Activated naive CD4-positive, alpha-beta T cell treated with anti-CD3 and anti-CD28 coated beads, Interleukin-2, amount 50 U/mL, for 24 hours (primary cell): ENCODE data around the gene EXOSC7.
"Not testable (repeated sequence)": the region's sequence is repeated elsewhere in the genome, so short reads cannot be mapped to it uniquely, and the experiment has no call there.

Experiments
- H3K27ac Mint-ChIP-seq: one replicate; pipeline ENCODE4 v1.8.0; 2021; ENCODE audit warnings: mild to moderate bottlenecking, mixed read lengths
- H3K27me3 Mint-ChIP-seq: one replicate; pipeline ENCODE4 v1.8.0; 2021; ENCODE audit warnings: mixed read lengths
- H3K36me3 Mint-ChIP-seq: one replicate; pipeline ENCODE4 v1.8.0; 2021; ENCODE audit warnings: mixed read lengths
- H3K4me1 Mint-ChIP-seq: one replicate; pipeline ENCODE4 v1.8.0; 2021; ENCODE audit warnings: mixed read lengths
- H3K4me3 Mint-ChIP-seq: one replicate; pipeline ENCODE4 v1.8.0; 2021; ENCODE audit warnings: mild to moderate bottlenecking, mixed read lengths
- H3K9me3 Mint-ChIP-seq: one replicate; pipeline ENCODE4 v1.8.0; 2021; ENCODE audit warnings: mixed read lengths

EXOSC7 gene

DNA sequence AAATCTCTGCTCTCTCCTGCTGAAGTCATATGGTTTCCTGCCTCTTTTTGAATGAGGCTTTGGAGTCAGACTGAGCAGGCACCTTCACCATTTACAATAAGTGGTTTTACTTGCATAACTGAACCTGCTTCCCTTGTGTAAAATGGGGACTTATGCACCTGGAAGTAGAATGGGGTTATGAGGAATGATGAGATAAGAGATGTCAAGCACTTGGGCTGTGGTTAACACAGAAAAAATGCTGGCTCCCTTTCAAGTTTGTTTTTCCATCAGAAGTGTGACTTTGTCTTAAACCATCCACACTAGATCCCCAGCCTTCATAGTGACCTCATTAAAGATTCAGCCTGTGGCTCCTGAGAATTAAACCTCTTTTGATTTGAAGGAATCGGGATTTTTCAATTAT is 5.2 kb downstream of the EXOSC7 start:
- H3K36me3 Mint-ChIP-seq, result no peaks in the 10 kb centered on the region
- H3K4me3 Mint-ChIP-seq, result no peak overlapping the region
- no peaks in the 10 kb centered on the region for H3K9me3 Mint-ChIP-seq
- no peak overlapping the region for H3K27ac Mint-ChIP-seq
- H3K4me1 Mint-ChIP-seq, result peaks cover 89% of the 10 kb centered on the region
- H3K27me3 Mint-ChIP-seq, result no peaks in the 10 kb centered on the region

GRCh38 chr3:44981751-44982150 is 5.7 kb downstream of the EXOSC7 start:
- Mint-ChIP-seq H3K9me3 (no peaks in the 10 kb centered on the region), H3K4me1 (peaks cover 88% of the 10 kb centered on the region), H3K36me3 (no peaks in the 10 kb centered on the region), H3K4me3 (peak overlapping the region; percentile 9), H3K27ac (peak overlapping the region; percentile 23), H3K27me3 (no peaks in the 10 kb centered on the region)

- no peaks in the 10 kb centered on the region for H3K27me3 Mint-ChIP-seq
- H3K9me3 Mint-ChIP-seq, result no peaks in the 10 kb centered on the region
- H3K4me1 Mint-ChIP-seq, result peaks cover 90% of the 10 kb centered on the region
- H3K36me3 Mint-ChIP-seq, result peaks cover 1% of the 10 kb centered on the region
- no peak overlapping the region for H3K4me3 Mint-ChIP-seq
- H3K27ac Mint-ChIP-seq, result no peak overlapping the region
Measured at GRCh38 chr3:44982817-44983216, 6.8 kb downstream of the EXOSC7 start.

GRCh38 chr3:44983484-44983941 is 7.5 kb downstream of the EXOSC7 start:
- no peak overlapping the region for H3K27ac Mint-ChIP-seq
- H3K36me3 Mint-ChIP-seq, result peaks cover 1% of the 10 kb centered on the region
- peaks cover 91% of the 10 kb centered on the region for H3K4me1 Mint-ChIP-seq
- H3K9me3 Mint-ChIP-seq, result no peaks in the 10 kb centered on the region
- no peaks in the 10 kb centered on the region for H3K27me3 Mint-ChIP-seq
- no peak overlapping the region for H3K4me3 Mint-ChIP-seq

GRCh38 chr3:44984335-44984734 is 8.3 kb downstream of the EXOSC7 start:
- no peaks in the 10 kb centered on the region for H3K9me3 Mint-ChIP-seq
- peaks cover 91% of the 10 kb centered on the region for H3K4me1 Mint-ChIP-seq
- no peak overlapping the region for H3K4me3 Mint-ChIP-seq
- H3K27ac Mint-ChIP-seq, result no peak overlapping the region
- H3K27me3 Mint-ChIP-seq, result no peaks in the 10 kb centered on the region
- peaks cover 1% of the 10 kb centered on the region for H3K36me3 Mint-ChIP-seq

DNA sequence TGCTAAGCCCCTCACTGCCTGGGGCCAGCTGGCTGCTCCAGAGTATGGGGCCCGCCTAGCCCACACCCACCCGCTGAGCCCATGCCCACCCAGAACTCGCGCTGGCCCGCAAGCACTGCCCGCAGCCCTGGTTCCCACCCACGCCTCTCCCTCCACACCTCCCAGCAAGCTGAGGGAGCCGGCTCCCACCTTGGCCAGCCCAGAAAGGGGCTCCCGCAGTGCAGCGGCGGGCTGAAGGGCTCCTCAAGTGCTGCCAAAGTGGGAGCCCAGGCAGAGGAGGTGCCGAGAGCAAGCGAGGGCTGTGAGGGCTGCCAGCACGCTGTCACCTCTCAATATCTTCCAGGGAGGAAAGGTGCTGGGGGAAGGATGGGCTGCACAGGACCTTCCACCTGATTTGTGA is 10.3 kb downstream of the EXOSC7 start:
- not testable (repeated sequence) for H3K27ac Mint-ChIP-seq, H3K27me3 Mint-ChIP-seq, H3K4me3 Mint-ChIP-seq, H3K9me3 Mint-ChIP-seq
- H3K4me1 Mint-ChIP-seq, result peaks cover 90% of the 10 kb centered on the region
- peaks cover 11% of the 10 kb centered on the region for H3K36me3 Mint-ChIP-seq

- Mint-ChIP-seq H3K27ac (no peak overlapping the region), H3K9me3 (no peaks in the 10 kb centered on the region), H3K4me1 (peaks cover 90% of the 10 kb centered on the region), H3K36me3 (peaks cover 15% of the 10 kb centered on the region), H3K4me3 (no peak overlapping the region), H3K27me3 (no peaks in the 10 kb centered on the region)
Measured at GRCh38 chr3:44987332-44987731, 11.3 kb downstream of the EXOSC7 start.

DNA sequence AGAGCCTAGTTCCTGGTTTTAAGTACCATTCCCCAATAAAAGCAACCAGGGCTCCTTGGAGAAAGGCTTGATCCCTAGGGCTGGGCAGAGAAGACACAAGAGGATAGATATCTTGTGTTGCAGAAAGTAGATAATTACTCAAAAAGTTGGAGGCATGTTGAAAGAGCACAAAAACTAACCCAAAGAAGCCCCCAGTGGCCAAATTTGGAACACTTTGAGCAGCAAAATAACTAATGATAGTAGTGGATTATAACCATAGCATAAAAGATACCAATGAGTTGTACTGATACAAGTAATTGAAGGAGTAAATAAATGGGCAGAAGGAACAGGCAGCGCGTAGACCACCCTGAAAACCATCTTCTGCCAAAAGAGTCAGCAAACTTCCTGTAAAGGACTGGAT is 12.0 kb downstream of the EXOSC7 start:
- Mint-ChIP-seq H3K27me3 (no peaks in the 10 kb centered on the region), H3K4me3 (no peak overlapping the region), H3K9me3 (no peaks in the 10 kb centered on the region), H3K36me3 (peaks cover 18% of the 10 kb centered on the region), H3K4me1 (peaks cover 90% of the 10 kb centered on the region), H3K27ac (no peak overlapping the region)

DNA sequence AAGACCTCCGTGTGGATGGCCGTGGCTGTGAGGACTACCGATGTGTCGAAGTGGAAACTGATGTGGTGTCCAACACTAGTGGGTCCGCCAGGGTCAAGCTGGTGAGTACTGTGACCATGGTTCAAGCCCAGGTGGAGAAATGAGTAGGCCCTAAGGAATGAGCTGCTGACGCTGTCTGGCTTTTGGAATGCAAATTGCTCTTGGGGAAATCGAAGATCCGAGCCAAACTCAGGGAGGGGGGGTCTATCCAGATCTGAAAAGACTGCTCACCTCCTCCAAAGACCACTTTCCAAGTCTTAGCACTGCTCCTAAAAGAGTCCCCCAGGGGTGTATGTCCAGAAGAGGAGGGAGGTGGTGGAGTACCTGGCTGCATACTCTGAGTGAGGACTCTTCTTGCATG is 13.1 kb downstream of the EXOSC7 start:
- peaks cover 20% of the 10 kb centered on the region for H3K36me3 Mint-ChIP-seq
- H3K4me3 Mint-ChIP-seq, result no peak overlapping the region
- peaks cover 90% of the 10 kb centered on the region for H3K4me1 Mint-ChIP-seq
- H3K9me3 Mint-ChIP-seq, result no peaks in the 10 kb centered on the region
- no peak overlapping the region for H3K27ac Mint-ChIP-seq
- no peaks in the 10 kb centered on the region for H3K27me3 Mint-ChIP-seq

- H3K27me3 Mint-ChIP-seq, result no peaks in the 10 kb centered on the region
- H3K27ac Mint-ChIP-seq, result no peak overlapping the region
- no peak overlapping the region for H3K4me3 Mint-ChIP-seq
- peaks cover 24% of the 10 kb centered on the region for H3K36me3 Mint-ChIP-seq
- no peaks in the 10 kb centered on the region for H3K9me3 Mint-ChIP-seq
- H3K4me1 Mint-ChIP-seq, result peaks cover 92% of the 10 kb centered on the region
Measured at GRCh38 chr3:44989636-44990373, 13.8 kb downstream of the EXOSC7 start.

GRCh38 chr3:44991326-44991725 is 15.3 kb downstream of the EXOSC7 start:
- H3K27ac Mint-ChIP-seq, result peak overlapping the region; percentile 26
- peak overlapping the region; percentile 43 for H3K4me3 Mint-ChIP-seq
- H3K27me3 Mint-ChIP-seq, result no peaks in the 10 kb centered on the region
- peaks cover 97% of the 10 kb centered on the region for H3K4me1 Mint-ChIP-seq
- H3K9me3 Mint-ChIP-seq, result no peaks in the 10 kb centered on the region
- peaks cover 26% of the 10 kb centered on the region for H3K36me3 Mint-ChIP-seq

DNA sequence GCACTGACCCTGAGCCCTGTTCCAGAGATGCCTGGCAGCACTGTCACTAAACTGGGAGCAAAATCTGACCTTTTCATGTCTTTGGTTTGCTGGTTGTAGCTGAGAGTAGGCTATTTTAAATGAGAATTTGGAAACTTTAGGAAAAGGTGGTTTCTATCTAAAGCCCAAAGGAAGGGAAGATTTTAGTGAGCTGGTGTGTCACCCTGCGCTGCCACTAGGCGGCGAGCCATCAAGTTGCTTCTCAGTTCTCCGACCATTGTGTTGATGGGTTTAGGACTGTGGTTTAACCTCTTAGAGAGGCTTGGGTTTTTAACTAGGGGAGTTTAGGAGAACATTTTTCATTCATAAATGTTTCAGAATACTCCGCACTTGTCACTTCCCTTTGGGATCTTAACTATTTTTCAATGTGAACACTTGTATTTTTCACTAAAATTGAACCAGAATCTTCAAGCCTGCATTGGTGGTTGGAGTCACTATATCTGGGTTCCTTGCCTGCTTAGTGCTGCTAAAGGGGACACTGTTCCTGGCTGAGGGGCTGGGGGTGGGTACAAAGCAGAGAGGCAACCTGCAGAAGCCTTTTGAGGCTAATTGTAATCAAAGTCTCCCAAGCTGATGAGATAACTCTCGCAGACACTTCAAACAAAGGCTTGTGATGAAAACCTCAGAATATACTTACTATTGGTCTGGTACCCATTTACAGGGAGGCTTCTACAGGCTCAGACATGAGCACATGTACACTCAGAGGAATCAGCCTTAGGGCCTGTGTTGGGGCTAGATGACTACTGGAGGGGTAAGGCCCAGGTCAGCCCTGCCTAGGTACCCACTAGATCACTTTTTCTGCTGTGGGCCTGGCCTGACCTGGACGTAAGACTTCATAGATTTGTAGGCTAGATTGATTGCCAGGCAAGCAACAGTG is 16.8 kb downstream of the EXOSC7 start:
- no peak overlapping the region for H3K4me3 Mint-ChIP-seq
- H3K9me3 Mint-ChIP-seq, result no peaks in the 10 kb centered on the region
- H3K27ac Mint-ChIP-seq, result no peak overlapping the region
- peaks cover 26% of the 10 kb centered on the region for H3K36me3 Mint-ChIP-seq
- no peaks in the 10 kb centered on the region for H3K27me3 Mint-ChIP-seq
- peaks cover 99% of the 10 kb centered on the region for H3K4me1 Mint-ChIP-seq

DNA sequence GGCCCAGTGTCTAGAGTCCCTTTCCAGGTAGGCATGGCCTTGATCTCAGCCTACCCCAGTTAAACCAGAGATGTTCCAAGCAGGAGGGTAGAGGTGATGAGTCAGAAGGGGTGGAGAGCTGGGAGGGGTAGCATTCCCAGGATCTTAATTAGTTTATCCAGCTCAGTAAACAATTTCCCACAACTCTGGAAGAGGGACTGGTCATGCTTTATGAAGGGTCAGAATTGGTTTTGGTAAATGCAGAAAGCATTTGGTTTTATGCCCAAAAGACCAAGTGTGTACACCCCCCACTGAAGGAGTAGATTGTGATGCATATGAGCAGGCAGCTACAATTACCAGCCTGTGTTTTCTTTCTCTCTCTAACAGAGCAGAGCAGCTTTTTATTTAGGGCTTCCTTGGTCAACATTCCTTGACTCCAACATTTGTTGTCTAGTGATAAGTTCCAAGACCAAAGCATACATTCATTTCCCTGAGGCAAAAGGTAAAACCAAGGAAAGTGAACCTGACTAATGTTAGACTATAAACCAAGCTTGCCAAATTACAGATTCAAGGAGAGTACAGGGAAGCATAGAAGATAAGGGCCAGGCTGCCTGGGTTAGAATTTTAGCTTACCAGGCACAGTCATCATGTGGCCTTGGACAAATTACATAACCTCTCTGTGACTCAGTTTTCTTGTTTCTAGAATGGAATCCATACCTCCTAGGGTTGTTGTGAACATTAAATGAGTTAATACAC is 17.6 kb downstream of the EXOSC7 start:
- Mint-ChIP-seq H3K27me3 (no peaks in the 10 kb centered on the region), H3K27ac (no peak overlapping the region), H3K36me3 (peaks cover 26% of the 10 kb centered on the region), H3K4me3 (no peak overlapping the region), H3K4me1 (peaks cover 91% of the 10 kb centered on the region), H3K9me3 (no peaks in the 10 kb centered on the region)

DNA sequence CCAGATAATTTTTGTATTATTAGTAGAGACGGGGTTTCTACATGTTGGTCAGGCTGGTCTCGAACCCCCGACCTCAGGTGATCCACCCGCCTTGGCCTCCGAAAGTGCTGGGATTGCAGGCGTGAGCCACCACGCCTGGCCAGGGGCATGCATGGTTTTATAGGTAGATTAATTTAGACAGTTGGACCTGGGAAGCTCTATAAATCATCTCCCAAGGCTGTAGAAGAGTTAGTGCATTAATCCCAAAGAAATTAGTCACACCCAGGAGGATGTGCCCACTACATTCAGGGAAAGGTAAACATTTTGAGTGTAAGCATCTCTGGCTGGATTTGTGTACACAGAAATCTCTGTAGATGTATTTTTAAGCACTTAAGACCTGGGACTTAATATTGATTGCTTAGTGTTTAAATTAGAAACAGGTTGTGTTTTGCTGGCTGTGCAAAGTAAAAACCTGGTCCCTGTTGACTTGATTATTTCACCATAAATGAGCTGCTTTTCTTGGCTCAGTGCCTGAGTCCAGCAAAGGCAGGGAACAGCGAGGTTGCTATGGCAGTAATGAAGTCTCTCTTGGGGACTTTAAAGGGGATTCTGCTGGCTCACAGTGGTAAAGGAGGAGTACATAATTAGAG is 19.2 kb downstream of the EXOSC7 start:
- Mint-ChIP-seq H3K27ac (no peak overlapping the region), H3K27me3 (no peaks in the 10 kb centered on the region), H3K4me3 (no peak overlapping the region), H3K9me3 (no peaks in the 10 kb centered on the region), H3K36me3 (peaks cover 24% of the 10 kb centered on the region), H3K4me1 (peaks cover 76% of the 10 kb centered on the region)

GRCh38 chr3:44996556-44996969 is 20.5 kb downstream of the EXOSC7 start:
- H3K27ac Mint-ChIP-seq, result peak overlapping the region; percentile 74
- H3K4me1 Mint-ChIP-seq, result peaks cover 63% of the 10 kb centered on the region
- no peaks in the 10 kb centered on the region for H3K27me3 Mint-ChIP-seq
- no peak overlapping the region for H3K4me3 Mint-ChIP-seq
- no peaks in the 10 kb centered on the region for H3K9me3 Mint-ChIP-seq
- H3K36me3 Mint-ChIP-seq, result peaks cover 18% of the 10 kb centered on the region
